Measurements from ENCODE around the gene MYH10.

The MYH10 gene

GRCh38 chr17:8463099-8463498, 167.4 kb downstream of the MYH10 start:
- no peak for TF ChIP-seq CTCF (IDR thresholded peaks at IDR 0.05)

- TF ChIP-seq CTCF (IDR thresholded peaks at IDR 0.05) = no peak
Observed at GRCh38 chr17:8462564-8462963, 168.0 kb downstream of the MYH10 start.

GRCh38 chr17:8459831-8460230, 170.7 kb downstream of the MYH10 start:
- TF ChIP-seq CTCF (IDR thresholded peaks at IDR 0.05) = no peak

- TF ChIP-seq CTCF (IDR thresholded peaks at IDR 0.05) = no peak
Observed at GRCh38 chr17:8459107-8459506, 171.4 kb downstream of the MYH10 start.

GRCh38 chr17:8458128-8458527, 172.4 kb downstream of the MYH10 start:
- TF ChIP-seq CTCF (IDR thresholded peaks at IDR 0.05) = no peak

GRCh38 chr17:8455665-8456209, 174.8 kb downstream of the MYH10 start:
- TF ChIP-seq CTCF (IDR thresholded peaks at IDR 0.05) = no peak

- TF ChIP-seq CTCF (IDR thresholded peaks at IDR 0.05) = no peak
Observed at GRCh38 chr17:8453326-8453725, 177.2 kb downstream of the MYH10 start.

All from LNCAP (cell line).